Measurements from ENCODE around the gene L3MBTL4. TPM values are rescaled to one million over a fixed set of nuclear protein-coding genes. Genes with fewer than 3 reads are reported as not detected.

L3MBTL4 gene
- polyA plus RNA-seq, 1 of the 3 experiments (the other 2 are of a cell fraction) = 0.02 TPM

GRCh38 chr18:6156446-6156845, 258.3 kb downstream of the L3MBTL4 start:
- Histone ChIP-seq H2AFZ (ENCODE audit: low read depth) (no peak overlapping the region), H3K79me2 (ENCODE audit: insufficient read depth) (no peaks in the 10 kb centered on the region), H3K4me3 (ENCODE audit: low read depth in 2 of 2, low read length in 1 of 2) (no peak overlapping the region), H3K4me2 (no peak overlapping the region), H3K27ac (ENCODE audit: low read depth in 2 of 2, low read length in 1 of 2) (no peak overlapping the region), H3K9me2 (no peaks in the 10 kb centered on the region), H4K20me1 (ENCODE audit: insufficient read depth) (no peaks in the 10 kb centered on the region), H3K9ac (no peak overlapping the region), H3K9me3 (no peaks in the 10 kb centered on the region), H3K27me3 (ENCODE audit: insufficient read depth) (no peaks in the 10 kb centered on the region), H3K36me3 (replicated peaks in 1 of 2; ENCODE audit: control insufficient read depth in 1 of 2, insufficient read depth in 2 of 2, low read length in 1 of 2) (no peaks in the 10 kb centered on the region), H3K4me1 (ENCODE audit: control insufficient read depth in 1 of 2, insufficient read depth in 2 of 2, low read depth in 1 of 2, low read length in 1 of 2) (no peaks in the 10 kb centered on the region), H3F3A (replicated peaks; ENCODE audit: insufficient read depth) (no peaks in the 10 kb centered on the region)
- TF ChIP-seq CHD2 (IDR thresholded peaks at IDR 0.05; ENCODE audit: low read length, partially characterized antibody) = no peak
- TF ChIP-seq SIN3A (IDR thresholded peaks at IDR 0.05; ENCODE audit: borderline replicate concordance, low read depth, low read length) = no peak
- no peak for TF ChIP-seq PBX3 (IDR thresholded peaks at IDR 0.05)
- no peak for TF ChIP-seq GABPA (IDR thresholded peaks at IDR 0.05; ENCODE audit: low read depth)
- no peak for TF ChIP-seq FOSL2 (IDR thresholded peaks at IDR 0.05; ENCODE audit: borderline replicate concordance, low read depth)
- no peak for TF ChIP-seq EP300 (IDR thresholded peaks at IDR 0.05; ENCODE audit: borderline replicate concordance in 1 of 2, low read depth in 1 of 2, low read length in 1 of 2)
- no peak for TF ChIP-seq EZH2phosphoT487 (IDR thresholded peaks at IDR 0.05; ENCODE audit: borderline replicate concordance, low read depth)
- DNase-seq = no peak
- 37% methylated on average over 6 of the region's 6 CpGs for WGBS (ENCODE audit: low lambda C conversion rate)
- ChIA-PET CTCF (interaction anchor here (1.2 kb wide), 1 partner anchor 277 kb away, joined by 4 read pairs; no protein-coding TSS in a partner anchor), POLR2A (no interaction called here)

- TF ChIP-seq YY1 (IDR thresholded peaks at IDR 0.05; ENCODE audit: low read depth) = no peak
- CTCF ChIA-PET = interaction anchor here (1.2 kb wide), 1 partner anchor 276 kb away, joined by 4 read pairs; no protein-coding TSS in a partner anchor
These were observed 259.0 kb downstream of the L3MBTL4 start for GRCh38 chr18:6155707-6156106.

GRCh38 chr18:6150430-6150829, 264.3 kb downstream of the L3MBTL4 start:
- Histone ChIP-seq H3K27ac (ENCODE audit: low read depth in 2 of 2, low read length in 1 of 2) (no peak overlapping the region), H3K4me1 (ENCODE audit: control insufficient read depth in 1 of 2, insufficient read depth in 2 of 2, low read depth in 1 of 2, low read length in 1 of 2) (no peaks in the 10 kb centered on the region), H3K9ac (no peak overlapping the region), H3K4me2 (no peak overlapping the region), H3K9me3 (no peaks in the 10 kb centered on the region), H3K79me2 (ENCODE audit: insufficient read depth) (no peaks in the 10 kb centered on the region), H3F3A (replicated peaks; ENCODE audit: insufficient read depth) (no peaks in the 10 kb centered on the region), H3K36me3 (replicated peaks in 1 of 2; ENCODE audit: control insufficient read depth in 1 of 2, insufficient read depth in 2 of 2, low read length in 1 of 2) (no peaks in the 10 kb centered on the region), H3K27me3 (ENCODE audit: insufficient read depth) (no peaks in the 10 kb centered on the region), H2AFZ (ENCODE audit: low read depth) (no peak overlapping the region), H3K9me2 (no peaks in the 10 kb centered on the region), H3K4me3 (ENCODE audit: low read depth in 2 of 2, low read length in 1 of 2) (no peak overlapping the region), H4K20me1 (ENCODE audit: insufficient read depth) (no peaks in the 10 kb centered on the region)
- ChIA-PET CTCF (no interaction called here), POLR2A (no interaction called here)
- DNase-seq = no peak
- 83% methylated on average over 3 of the region's 3 CpGs for WGBS (ENCODE audit: low lambda C conversion rate)
- TF ChIP-seq YY1 (IDR thresholded peaks at IDR 0.05; ENCODE audit: low read depth) (no peak), PBX3 (IDR thresholded peaks at IDR 0.05) (no peak), CHD2 (IDR thresholded peaks at IDR 0.05; ENCODE audit: low read length, partially characterized antibody) (no peak), FOXJ3 (CRISPR knock-in tag; IDR thresholded peaks at IDR 0.05) (no peak), JUND (IDR thresholded peaks at IDR 0.05) (no peak), REST (IDR thresholded peaks at IDR 0.05; ENCODE audit: low read depth, low read length) (no peak), GABPA (IDR thresholded peaks at IDR 0.05; ENCODE audit: low read depth) (no peak), MXI1 (IDR thresholded peaks at IDR 0.05; ENCODE audit: low read depth, low read length) (no peak), ZBTB33 (IDR thresholded peaks at IDR 0.05; ENCODE audit: borderline replicate concordance, low read depth) (no peak)

More at GRCh38 chr18:6155707-6156106, 259.0 kb downstream of the L3MBTL4 start:
- H3F3A ChIP-seq (replicated peaks; ENCODE audit: insufficient read depth) = no peaks in the 10 kb centered on the region
- H3K27me3 ChIP-seq (ENCODE audit: insufficient read depth) = no peaks in the 10 kb centered on the region
- no peak overlapping the region for H3K4me3 ChIP-seq (ENCODE audit: low read depth in 2 of 2, low read length in 1 of 2)
- no peaks in the 10 kb centered on the region for H4K20me1 ChIP-seq (ENCODE audit: insufficient read depth)
- WGBS (ENCODE audit: low lambda C conversion rate) = 56% methylated on average over 2 of the region's 2 CpGs
- H3K4me2 ChIP-seq = no peak overlapping the region
- no peaks in the 10 kb centered on the region for H3K9me2 ChIP-seq
- H3K4me1 ChIP-seq (ENCODE audit: control insufficient read depth in 1 of 2, insufficient read depth in 2 of 2, low read depth in 1 of 2, low read length in 1 of 2) = no peaks in the 10 kb centered on the region
- no peak for DNase-seq
- H3K36me3 ChIP-seq (replicated peaks in 1 of 2; ENCODE audit: control insufficient read depth in 1 of 2, insufficient read depth in 2 of 2, low read length in 1 of 2) = no peaks in the 10 kb centered on the region
- H2AFZ ChIP-seq (ENCODE audit: low read depth) = no peak overlapping the region
- POLR2A ChIA-PET = no interaction called here
- no peaks in the 10 kb centered on the region for H3K9me3 ChIP-seq
- no peak overlapping the region for H3K9ac ChIP-seq
- H3K79me2 ChIP-seq (ENCODE audit: insufficient read depth) = no peaks in the 10 kb centered on the region
- no peak overlapping the region for H3K27ac ChIP-seq (ENCODE audit: low read depth in 2 of 2, low read length in 1 of 2)

Measured in SK-N-SH (cell line).